A673 (cell line): ENCODE data around the gene GCDH.

Source experiments
- CTCF ChIP-seq: fragments of 300-800, 200-600 bp; sonication (generic); conservative IDR thresholded peaks from 2 replicates; pipeline ENCODE4 v1.5.1; 2017; ENCODE audit warnings: low read depth, mild to moderate bottlenecking, antibody characterized with exemption, low read length, moderate library complexity, mixed read lengths
- EZH2 ChIP-seq: fragments of 200-600 bp; sonication (generic); IDR thresholded peaks from 2 replicates; pipeline ENCODE4 v1.6.1; 2017; ENCODE audit warnings: borderline replicate concordance, low read depth, mild to moderate bottlenecking, mixed read lengths, antibody characterized with exemption, low read length; ENCODE audit not compliant: poor library complexity, severe bottlenecking

GRCh38 chr19:12866416-12867119, 24.4 kb upstream of the GCDH start:
- no peak for TF ChIP-seq EZH2
- no peak for TF ChIP-seq CTCF
